Ishikawa (cell line): ENCODE results near the gene ESCO1.

Source experiments
- CREB1 ChIP-seq: IDR thresholded peaks from 2 replicates; pipeline ENCODE4 v1.6.1; 2012; ENCODE audit warnings: low read depth
- EP300 ChIP-seq: IDR thresholded peaks from 2 replicates; pipeline ENCODE4 v1.6.1; 2012; ENCODE audit warnings: borderline replicate concordance
- FOXM1 ChIP-seq: IDR thresholded peaks from 2 replicates; pipeline ENCODE4 v1.6.1; 2012; ENCODE audit warnings: low read depth, borderline replicate concordance
- MAX ChIP-seq: IDR thresholded peaks from 2 replicates; pipeline ENCODE4 v1.6.1; 2012
- RAD21 ChIP-seq: IDR thresholded peaks from 2 replicates; pipeline ENCODE4 v1.6.1; 2012; ENCODE audit warnings: low read depth
- REST ChIP-seq: IDR thresholded peaks from 2 replicates; pipeline ENCODE4 v1.6.1; 2012; ENCODE audit warnings: low read depth, mild to moderate bottlenecking
- TAF1 ChIP-seq: IDR thresholded peaks from 2 replicates; pipeline ENCODE4 v1.6.1; 2012; ENCODE audit warnings: low read depth, mild to moderate bottlenecking
- TCF12 ChIP-seq: IDR thresholded peaks from 2 replicates; pipeline ENCODE4 v1.6.1; 2012; ENCODE audit warnings: low read depth
- USF1 ChIP-seq: IDR thresholded peaks from 2 replicates; pipeline ENCODE4 v1.6.1; 2012
- YY1 ChIP-seq: IDR thresholded peaks from 2 replicates; pipeline ENCODE4 v1.6.1; 2012; ENCODE audit warnings: low read depth
- ZBTB7A ChIP-seq: IDR thresholded peaks from 2 replicates; pipeline ENCODE4 v1.6.1; 2012; ENCODE audit warnings: low read depth

GRCh38 chr18:21509062-21509461, 91.4 kb downstream of the ESCO1 start:
- TF ChIP-seq REST (no peak), FOXM1 (no peak), EP300 (no peak), RAD21 (no peak), MAX (no peak), CREB1 (no peak), YY1 (no peak), USF1 (no peak), ZBTB7A (no peak), TCF12 (no peak), TAF1 (no peak)
